SK-N-SH treated with all-trans-retinoic acid at 6 μM for 48 hours (cell line): Measurements from ENCODE around the gene THOC2.
"Not testable (repeated sequence)": the region's sequence is repeated elsewhere in the genome, so short reads cannot be mapped to it uniquely, and the experiment has no call there.

Experiments used
- ATAC-seq: fragments of 200-7000 bp; cut with Tn5 transposase; 3 replicates; pipeline ENCODE4 v1.9.1; 2020; ENCODE audit warnings: mild to moderate bottlenecking, moderate library complexity
- ARNTL ChIP-seq: fragments of 450-650 bp; formaldehyde crosslinking; IDR thresholded peaks from 2 replicates; pipeline ENCODE4 v1.5.0; 2020; ENCODE audit warnings: low read depth, mild to moderate bottlenecking, moderate library complexity, borderline replicate concordance
- BACH2 ChIP-seq: fragments of 250-450 bp; sonication (Bioruptor Pico); IDR thresholded peaks from 2 replicates; pipeline ENCODE4 v1.9.0; 2021; ENCODE audit warnings: mild to moderate bottlenecking, borderline replicate concordance
- ESRRG ChIP-seq: fragments of 250-450 bp; sonication (Bioruptor Pico); IDR thresholded peaks from 2 replicates; pipeline ENCODE4 v1.6.1; 2021; ENCODE audit warnings: mild to moderate bottlenecking
- GLIS3 ChIP-seq: fragments of 250-450 bp; sonication (Bioruptor Pico); IDR thresholded peaks from 2 replicates; pipeline ENCODE4 v1.5.0; 2020; ENCODE audit warnings: mild to moderate bottlenecking, moderate library complexity
- ISL1 ChIP-seq: fragments of 250-450 bp; sonication (Bioruptor Pico); IDR thresholded peaks from 2 replicates; pipeline ENCODE4 v2.1.2; 2022; ENCODE audit warnings: mild to moderate bottlenecking, moderate library complexity
- SNAI2 ChIP-seq: fragments of 250-450 bp; sonication (Bioruptor Pico); IDR thresholded peaks from 2 replicates; pipeline ENCODE4 v1.5.0; 2020; ENCODE audit warnings: mild to moderate bottlenecking, moderate library complexity
- TCF4 ChIP-seq: fragments of 250-450 bp; sonication (Bioruptor Pico); IDR thresholded peaks from 2 replicates; pipeline ENCODE4 v1.8.0; 2021; ENCODE audit warnings: mild to moderate bottlenecking, moderate library complexity, borderline replicate concordance
- TOX ChIP-seq: fragments of 250-450 bp; sonication (Bioruptor Pico); IDR thresholded peaks from 2 replicates; pipeline ENCODE4 v1.8.0; 2021; ENCODE audit warnings: mild to moderate bottlenecking, moderate library complexity, borderline replicate concordance
- ZC3H10 ChIP-seq: fragments of 250-450 bp; sonication (Bioruptor Pico); IDR thresholded peaks from 2 replicates; pipeline ENCODE4 v1.5.1; 2021; ENCODE audit warnings: mild to moderate bottlenecking, moderate library complexity
- ZFP3 ChIP-seq: fragments of 250-450 bp; sonication (Bioruptor Pico); IDR thresholded peaks from 2 replicates; pipeline ENCODE4 v1.5.0; 2020; ENCODE audit warnings: mild to moderate bottlenecking, moderate library complexity
- ZFP30 ChIP-seq: fragments of 450-650 bp; formaldehyde crosslinking; IDR thresholded peaks from 2 replicates; pipeline ENCODE4 v1.5.0; 2022; ENCODE audit warnings: mild to moderate bottlenecking, moderate library complexity
- ZNF565 ChIP-seq: fragments of 450-650 bp; formaldehyde crosslinking; conservative IDR thresholded peaks from 2 replicates; pipeline ENCODE4 v1.5.0; 2020; ENCODE audit warnings: low read depth, mild to moderate bottlenecking, moderate library complexity
- ZNF70 ChIP-seq: fragments of 450-650 bp; formaldehyde crosslinking; IDR thresholded peaks from 2 replicates; pipeline ENCODE4 v1.5.0; 2020; ENCODE audit warnings: mild to moderate bottlenecking, moderate library complexity
- ZNF8 ChIP-seq: fragments of 450-650 bp; formaldehyde crosslinking; IDR thresholded peaks from 2 replicates; pipeline ENCODE4 v1.5.0; 2020; ENCODE audit warnings: mild to moderate bottlenecking, moderate library complexity
- TF ChIP-seq, protein P1 (sequence below): fragments of 250-450 bp; sonication (Bioruptor Pico); IDR thresholded peaks from 2 replicates; pipeline ENCODE4 v1.5.1; 2020; ENCODE audit warnings: low read depth, mild to moderate bottlenecking, moderate library complexity
- TF ChIP-seq, protein P2 (sequence below): fragments of 250-450 bp; sonication (Bioruptor Pico); IDR thresholded peaks from 2 replicates; pipeline ENCODE4 v1.5.1; 2021; ENCODE audit warnings: mild to moderate bottlenecking, moderate library complexity
- TF ChIP-seq, protein P3 (sequence below): fragments of 250-450 bp; sonication (Bioruptor Pico); IDR thresholded peaks from 2 replicates; pipeline ENCODE4 v1.8.0; 2020; ENCODE audit warnings: mild to moderate bottlenecking, moderate library complexity, borderline replicate concordance
- TF ChIP-seq, protein P4 (sequence below): fragments of 250-450 bp; sonication (Bioruptor Pico); IDR thresholded peaks from 2 replicates; pipeline ENCODE4 v1.8.0; 2021; ENCODE audit warnings: low read depth, mild to moderate bottlenecking, moderate library complexity, borderline replicate concordance
- TF ChIP-seq, protein P5 (sequence below): fragments of 250-450 bp; sonication (Bioruptor Pico); IDR thresholded peaks from 2 replicates; pipeline ENCODE4 v1.5.0; 2020; ENCODE audit warnings: mild to moderate bottlenecking, moderate library complexity

The THOC2 gene

DNA sequence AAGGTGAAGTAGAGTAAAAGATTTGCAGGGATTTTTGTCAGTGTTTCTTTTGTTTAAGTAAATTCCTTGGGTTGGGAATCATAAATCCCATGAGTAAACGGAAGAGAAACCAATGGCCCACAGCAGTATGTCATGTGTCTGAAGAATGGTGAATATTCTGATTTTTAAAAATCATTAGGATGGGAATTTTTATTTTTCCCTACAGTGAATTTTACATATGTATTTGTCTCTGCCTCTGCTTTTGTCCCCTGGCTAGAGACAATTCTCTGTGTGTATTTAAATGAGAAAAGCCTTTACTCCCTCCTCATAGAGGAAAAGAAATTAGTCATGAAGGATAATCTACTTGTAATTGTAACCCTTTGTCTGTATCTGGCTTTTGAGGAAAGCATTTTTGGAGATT, 152.1 kb downstream of the THOC2 start:
- no peak for ATAC-seq
- TF ChIP-seq, protein P1, sequence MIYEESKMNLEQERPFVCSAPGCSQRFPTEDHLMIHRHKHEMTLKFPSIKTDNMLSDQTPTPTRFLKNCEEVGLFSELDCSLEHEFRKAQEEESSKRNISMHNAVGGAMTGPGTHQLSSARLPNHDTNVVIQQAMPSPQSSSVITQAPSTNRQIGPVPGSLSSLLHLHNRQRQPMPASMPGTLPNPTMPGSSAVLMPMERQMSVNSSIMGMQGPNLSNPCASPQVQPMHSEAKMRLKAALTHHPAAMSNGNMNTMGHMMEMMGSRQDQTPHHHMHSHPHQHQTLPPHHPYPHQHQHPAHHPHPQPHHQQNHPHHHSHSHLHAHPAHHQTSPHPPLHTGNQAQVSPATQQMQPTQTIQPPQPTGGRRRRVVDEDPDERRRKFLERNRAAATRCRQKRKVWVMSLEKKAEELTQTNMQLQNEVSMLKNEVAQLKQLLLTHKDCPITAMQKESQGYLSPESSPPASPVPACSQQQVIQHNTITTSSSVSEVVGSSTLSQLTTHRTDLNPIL, result no peak
- TF ChIP-seq TOX (no peak), ZNF70 (CRISPR knock-in tag) (no peak), ARNTL (CRISPR knock-in tag) (no peak), GLIS3 (CRISPR knock-in tag) (no peak), TCF4 (no peak), ZFP3 (CRISPR knock-in tag) (no peak), ISL1 (no peak), ZFP30 (no peak), ZNF8 (CRISPR knock-in tag) (no peak), BACH2 (no peak), ESRRG (CRISPR knock-in tag) (no peak), ZNF565 (CRISPR knock-in tag) (no peak)
- TF ChIP-seq, protein P2, sequence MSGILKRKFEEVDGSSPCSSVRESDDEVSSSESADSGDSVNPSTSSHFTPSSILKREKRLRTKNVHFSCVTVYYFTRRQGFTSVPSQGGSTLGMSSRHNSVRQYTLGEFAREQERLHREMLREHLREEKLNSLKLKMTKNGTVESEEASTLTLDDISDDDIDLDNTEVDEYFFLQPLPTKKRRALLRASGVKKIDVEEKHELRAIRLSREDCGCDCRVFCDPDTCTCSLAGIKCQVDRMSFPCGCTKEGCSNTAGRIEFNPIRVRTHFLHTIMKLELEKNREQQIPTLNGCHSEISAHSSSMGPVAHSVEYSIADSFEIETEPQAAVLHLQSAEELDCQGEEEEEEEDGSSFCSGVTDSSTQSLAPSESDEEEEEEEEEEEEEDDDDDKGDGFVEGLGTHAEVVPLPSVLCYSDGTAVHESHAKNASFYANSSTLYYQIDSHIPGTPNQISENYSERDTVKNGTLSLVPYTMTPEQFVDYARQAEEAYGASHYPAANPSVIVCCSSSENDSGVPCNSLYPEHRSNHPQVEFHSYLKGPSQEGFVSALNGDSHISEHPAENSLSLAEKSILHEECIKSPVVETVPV, result no peak
- TF ChIP-seq, protein P3, sequence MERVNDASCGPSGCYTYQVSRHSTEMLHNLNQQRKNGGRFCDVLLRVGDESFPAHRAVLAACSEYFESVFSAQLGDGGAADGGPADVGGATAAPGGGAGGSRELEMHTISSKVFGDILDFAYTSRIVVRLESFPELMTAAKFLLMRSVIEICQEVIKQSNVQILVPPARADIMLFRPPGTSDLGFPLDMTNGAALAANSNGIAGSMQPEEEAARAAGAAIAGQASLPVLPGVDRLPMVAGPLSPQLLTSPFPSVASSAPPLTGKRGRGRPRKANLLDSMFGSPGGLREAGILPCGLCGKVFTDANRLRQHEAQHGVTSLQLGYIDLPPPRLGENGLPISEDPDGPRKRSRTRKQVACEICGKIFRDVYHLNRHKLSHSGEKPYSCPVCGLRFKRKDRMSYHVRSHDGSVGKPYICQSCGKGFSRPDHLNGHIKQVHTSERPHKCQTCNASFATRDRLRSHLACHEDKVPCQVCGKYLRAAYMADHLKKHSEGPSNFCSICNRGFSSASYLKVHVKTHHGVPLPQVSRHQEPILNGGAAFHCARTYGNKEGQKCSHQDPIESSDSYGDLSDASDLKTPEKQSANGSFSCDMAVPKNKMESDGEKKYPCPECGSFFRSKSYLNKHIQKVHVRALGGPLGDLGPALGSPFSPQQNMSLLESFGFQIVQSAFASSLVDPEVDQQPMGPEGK (CRISPR knock-in tag), result no peak
- TF ChIP-seq, protein P4, sequence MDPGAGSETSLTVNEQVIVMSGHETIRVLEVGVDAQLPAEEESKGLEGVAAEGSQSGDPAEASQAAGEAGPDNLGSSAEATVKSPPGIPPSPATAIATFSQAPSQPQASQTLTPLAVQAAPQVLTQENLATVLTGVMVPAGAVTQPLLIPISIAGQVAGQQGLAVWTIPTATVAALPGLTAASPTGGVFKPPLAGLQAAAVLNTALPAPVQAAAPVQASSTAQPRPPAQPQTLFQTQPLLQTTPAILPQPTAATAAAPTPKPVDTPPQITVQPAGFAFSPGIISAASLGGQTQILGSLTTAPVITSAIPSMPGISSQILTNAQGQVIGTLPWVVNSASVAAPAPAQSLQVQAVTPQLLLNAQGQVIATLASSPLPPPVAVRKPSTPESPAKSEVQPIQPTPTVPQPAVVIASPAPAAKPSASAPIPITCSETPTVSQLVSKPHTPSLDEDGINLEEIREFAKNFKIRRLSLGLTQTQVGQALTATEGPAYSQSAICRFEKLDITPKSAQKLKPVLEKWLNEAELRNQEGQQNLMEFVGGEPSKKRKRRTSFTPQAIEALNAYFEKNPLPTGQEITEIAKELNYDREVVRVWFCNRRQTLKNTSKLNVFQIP (CRISPR knock-in tag), result no peak
- TF ChIP-seq, all 23 proteins: peak for 0

DNA sequence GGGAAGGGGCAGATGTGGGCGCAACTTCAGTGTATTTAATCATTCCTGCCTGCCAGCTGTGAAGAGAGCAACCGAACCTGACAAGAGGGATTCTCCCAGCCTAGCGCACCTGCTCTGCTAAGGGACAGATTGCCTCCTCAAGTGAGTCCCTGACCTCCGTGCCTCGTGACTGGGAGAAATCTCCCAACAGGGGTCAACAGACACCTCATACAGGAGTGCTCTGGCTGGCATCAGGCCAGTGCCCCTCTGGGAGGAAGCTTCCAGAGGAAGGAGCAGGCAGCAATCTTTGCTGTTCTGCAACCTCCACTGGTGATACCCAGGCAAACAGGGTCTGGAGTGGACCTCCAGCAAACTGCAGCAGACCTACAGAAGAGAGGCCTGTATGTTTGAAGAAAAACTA, 158.8 kb downstream of the THOC2 start:
- ATAC-seq, result not testable (repeated sequence)

DNA sequence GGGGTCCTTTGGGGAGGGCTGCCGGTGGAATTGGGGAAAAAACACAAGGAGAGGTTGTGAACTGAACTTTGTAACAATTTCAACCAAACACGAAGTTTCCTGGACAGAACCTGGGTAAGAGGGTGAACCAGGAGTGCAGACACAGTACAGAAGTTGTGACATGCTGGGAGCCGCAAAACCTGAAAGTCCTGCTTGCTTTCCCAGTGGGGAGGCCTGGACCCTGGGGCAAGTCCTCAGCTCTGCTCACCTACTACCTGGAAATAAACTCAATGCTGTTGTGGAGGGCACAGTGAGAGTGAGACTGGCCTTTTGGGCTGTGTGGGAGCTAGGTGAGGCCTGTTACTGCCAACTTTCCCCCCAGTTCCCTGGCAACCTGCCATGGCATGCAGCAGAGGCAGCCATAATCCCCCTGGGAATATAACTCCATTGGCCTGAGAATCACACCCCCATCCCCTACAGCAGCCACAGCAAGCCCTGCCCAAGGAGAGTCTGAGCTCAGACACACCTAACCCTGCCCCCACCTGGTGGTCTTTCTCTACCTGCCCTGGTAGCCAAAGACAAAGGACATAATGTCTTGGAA, 162.8 kb downstream of the THOC2 start:
- TF ChIP-seq ZFP3 (CRISPR knock-in tag) (no peak), BACH2 (no peak), ARNTL (CRISPR knock-in tag) (no peak), ZC3H10 (CRISPR knock-in tag) (no peak), ZFP30 (no peak), TCF4 (no peak), TOX (no peak), SNAI2 (CRISPR knock-in tag) (no peak)
- TF ChIP-seq, protein P5, sequence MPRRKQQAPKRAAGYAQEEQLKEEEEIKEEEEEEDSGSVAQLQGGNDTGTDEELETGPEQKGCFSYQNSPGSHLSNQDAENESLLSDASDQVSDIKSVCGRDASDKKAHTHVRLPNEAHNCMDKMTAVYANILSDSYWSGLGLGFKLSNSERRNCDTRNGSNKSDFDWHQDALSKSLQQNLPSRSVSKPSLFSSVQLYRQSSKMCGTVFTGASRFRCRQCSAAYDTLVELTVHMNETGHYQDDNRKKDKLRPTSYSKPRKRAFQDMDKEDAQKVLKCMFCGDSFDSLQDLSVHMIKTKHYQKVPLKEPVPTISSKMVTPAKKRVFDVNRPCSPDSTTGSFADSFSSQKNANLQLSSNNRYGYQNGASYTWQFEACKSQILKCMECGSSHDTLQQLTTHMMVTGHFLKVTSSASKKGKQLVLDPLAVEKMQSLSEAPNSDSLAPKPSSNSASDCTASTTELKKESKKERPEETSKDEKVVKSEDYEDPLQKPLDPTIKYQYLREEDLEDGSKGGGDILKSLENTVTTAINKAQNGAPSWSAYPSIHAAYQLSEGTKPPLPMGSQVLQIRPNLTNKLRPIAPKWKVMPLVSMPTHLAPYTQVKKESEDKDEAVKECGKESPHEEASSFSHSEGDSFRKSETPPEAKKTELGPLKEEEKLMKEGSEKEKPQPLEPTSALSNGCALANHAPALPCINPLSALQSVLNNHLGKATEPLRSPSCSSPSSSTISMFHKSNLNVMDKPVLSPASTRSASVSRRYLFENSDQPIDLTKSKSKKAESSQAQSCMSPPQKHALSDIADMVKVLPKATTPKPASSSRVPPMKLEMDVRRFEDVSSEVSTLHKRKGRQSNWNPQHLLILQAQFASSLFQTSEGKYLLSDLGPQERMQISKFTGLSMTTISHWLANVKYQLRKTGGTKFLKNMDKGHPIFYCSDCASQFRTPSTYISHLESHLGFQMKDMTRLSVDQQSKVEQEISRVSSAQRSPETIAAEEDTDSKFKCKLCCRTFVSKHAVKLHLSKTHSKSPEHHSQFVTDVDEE (CRISPR knock-in tag), result no peak
- TF ChIP-seq, protein P1, result no peak
- TF ChIP-seq, protein P3 (CRISPR knock-in tag), result no peak
- no peak for ATAC-seq
